ENCODE results near the gene ST3GAL6. TPM values are rescaled to one million over a fixed set of nuclear protein-coding genes. Genes with fewer than 3 reads are reported as not detected.
A peak's percentile ranks its signal among the peaks of the same experiment; 100 is the strongest.

The ST3GAL6 gene
- total RNA-seq, 1 donor from 2014 or later = 12.0 TPM

GRCh38 chr3:98777286-98777685 lies 14.1 kb downstream of the ST3GAL6 start:
- no peak for DNase-seq (ENCODE audit: low spot score)

- peak; percentile 78 for DNase-seq (ENCODE audit: low spot score)
Observed at GRCh38 chr3:98777801-98778220, 14.7 kb downstream of the ST3GAL6 start.

GRCh38 chr3:98778383-98778782 lies 15.2 kb downstream of the ST3GAL6 start:
- peak; percentile 25 for DNase-seq (ENCODE audit: low spot score)

- peak; percentile 86 for DNase-seq (ENCODE audit: low spot score)
Observed at GRCh38 chr3:98778852-98779413, 15.8 kb downstream of the ST3GAL6 start.

- peak; percentile 27 for DNase-seq (ENCODE audit: low spot score)
Observed at GRCh38 chr3:98779541-98780335, 16.6 kb downstream of the ST3GAL6 start.

GRCh38 chr3:98780343-98780742 lies 17.2 kb downstream of the ST3GAL6 start:
- DNase-seq (ENCODE audit: low spot score) = peak; percentile 53

GRCh38 chr3:98782824-98783500 lies 19.8 kb downstream of the ST3GAL6 start:
- no peak for DNase-seq (ENCODE audit: low spot score)

GRCh38 chr3:98784042-98784441 lies 20.9 kb downstream of the ST3GAL6 start:
- DNase-seq (ENCODE audit: low spot score) = no peak

GRCh38 chr3:98784666-98785600 lies 21.8 kb downstream of the ST3GAL6 start:
- no peak for DNase-seq (ENCODE audit: low spot score)

GRCh38 chr3:98786364-98787006 lies 23.3 kb downstream of the ST3GAL6 start:
- no peak for DNase-seq (ENCODE audit: low spot score)

- no peak for DNase-seq (ENCODE audit: low spot score)
Observed at GRCh38 chr3:98787181-98787580, 24.0 kb downstream of the ST3GAL6 start.

- no peak for DNase-seq (ENCODE audit: low spot score)
Observed at GRCh38 chr3:98788651-98789050, 25.5 kb downstream of the ST3GAL6 start.

GRCh38 chr3:98791341-98792325 lies 28.5 kb downstream of the ST3GAL6 start:
- no peak for DNase-seq (ENCODE audit: low spot score)

GRCh38 chr3:98793971-98794370 lies 30.8 kb downstream of the ST3GAL6 start:
- no peak for DNase-seq (ENCODE audit: low spot score)

- no peak for DNase-seq (ENCODE audit: low spot score)
Observed at GRCh38 chr3:98796334-98796733, 33.2 kb downstream of the ST3GAL6 start.

- no peak for DNase-seq (ENCODE audit: low spot score)
Observed at GRCh38 chr3:98797905-98798304, 34.8 kb downstream of the ST3GAL6 start.

GRCh38 chr3:98798820-98799219 lies 35.7 kb downstream of the ST3GAL6 start:
- no peak for DNase-seq (ENCODE audit: low spot score)

- no peak for DNase-seq (ENCODE audit: low spot score)
Observed at GRCh38 chr3:98799479-98799878, 36.3 kb downstream of the ST3GAL6 start.

GRCh38 chr3:98800401-98800800 lies 37.3 kb downstream of the ST3GAL6 start:
- DNase-seq (ENCODE audit: low spot score) = no peak

Data from umbilical cord (tissue), 2 donors.